Heart left ventricle (tissue), 13 donors: ENCODE data around the gene ZACN.

ENCODE experiments used
- CTCF ChIP-seq, 12 donors: fragments of 200-600 bp; sonication (generic) in 4 of 12; IDR thresholded peaks; one replicate each; pipeline versions ENCODE4 v1.5.0 to v1.8.0; 2018 to 2022; ENCODE audit warnings: antibody characterized with exemption in 12 of 12, mild to moderate bottlenecking in 5 of 12
- POLR2A ChIP-seq, 2 donors: fragments of 450-650 bp; IDR thresholded peaks; one replicate each; pipeline ENCODE4 v1.6.1; 2017; ENCODE audit warnings: antibody characterized with exemption in 2 of 2, mild to moderate bottlenecking in 2 of 2, moderate library complexity in 2 of 2
- donor health status: ischemic (EF 13 %, LVEDD 7.1; RV severe dilation, severe dysfunction).
- donor health status: DM: no; HTN: yes; CAD: no.
- donor health status: DM: no; HTN: no; CAD: no.
- donor health status: ischemic (EF 25% LVEDD 6.9; RV normal size, moderate dysfunction).
- donor health status: ischemic (EF 25% LVEDD 5.7; RV mildly dilated, moderate dysfunction).
- donor health status: ischemic (EF 35%, LVEDD 5.7; RV mildly dilated, moderate dysfunction).
- donor health status: nonischemic (EF 11% LVEDD 7.7; RV severe dilation, severe dysfunction).
- donor health status: DM: yes; HTN: yes; CAD: no.
- donor health status: PGD.
- donor health status: ischemic (EF 29% LVEDD 5.4; RV normal size, mild dysfunction).
- donor health status: nonischemic (EF 23%, LVEDD 6.1; RV moderate dilation, normal function).

- no peak for TF ChIP-seq CTCF (IDR thresholded peaks at IDR 0.05)
- TF ChIP-seq POLR2A (IDR thresholded peaks at IDR 0.05): no peak
These were observed 44.3 kb upstream of the ZACN start for GRCh38 chr17:76034428-76035350.
